AG04450 (cell line): Measurements from ENCODE around the gene IFITM5. TPM values are rescaled to one million over a fixed set of nuclear protein-coding genes. Genes with fewer than 3 reads are reported as not detected.
"Not testable (repeated sequence)": the region's sequence is repeated elsewhere in the genome, so short reads cannot be mapped to it uniquely, and the experiment has no call there.

Experiments
- CTCF ChIA-PET: fragments of 300-600, 350-600 bp; formaldehyde crosslinking; extraction: SDS; loops from one replicate; lab custom pipeline; 2022; ENCODE audit warnings: antibody characterized with exemption, inconsistent platforms; lab: Charles Lee
- POLR2A ChIA-PET: fragments of 350-600 bp; formaldehyde crosslinking; extraction: SDS; loops from one replicate; lab custom pipeline; 2021; ENCODE audit warnings: antibody characterized with exemption, inconsistent platforms; lab: Yijun Ruan, JAX
- DNase-seq: peaks from one replicate; pipeline ENCODE4 v3.0.0-alpha.2; 2011; ENCODE audit warnings: low read depth, low spot score
- H3K27ac ChIP-seq: one replicate; pipeline ENCODE4 v1.5.1; 2012; ENCODE audit warnings: low read depth, low read length, control low read depth
- H3K27me3 ChIP-seq: one replicate; pipeline ENCODE4 v1.6.0; 2012; ENCODE audit warnings: low read length; ENCODE audit not compliant: control insufficient read depth, insufficient read depth
- H3K4me3 ChIP-seq: 2 replicates; pipeline ENCODE4 v1.5.1; 2011; ENCODE audit warnings: mild to moderate bottlenecking, low read depth, low read length, control low read depth
- H3K9me3 ChIP-seq: 2 replicates; pipeline ENCODE4 v1.5.1; 2012; ENCODE audit warnings: low read length; ENCODE audit not compliant: control insufficient read depth, insufficient read depth
- CTCF ChIP-seq: IDR thresholded peaks from 2 replicates; pipeline ENCODE4 v1.5.1; 2011; ENCODE audit warnings: low read depth, low read length, control low read depth, inconsistent platforms
- polyA plus RNA-seq: library from polyadenylated mRNA; depleted of rRNA; stranded (reverse); fragments of >200 nt; gene quantifications from 2 replicates; pipeline ENCODE4 v1.2.3, GENCODE V29; 2011

IFITM5 gene
- polyA plus RNA-seq, 1 experiment: not detected

DNA sequence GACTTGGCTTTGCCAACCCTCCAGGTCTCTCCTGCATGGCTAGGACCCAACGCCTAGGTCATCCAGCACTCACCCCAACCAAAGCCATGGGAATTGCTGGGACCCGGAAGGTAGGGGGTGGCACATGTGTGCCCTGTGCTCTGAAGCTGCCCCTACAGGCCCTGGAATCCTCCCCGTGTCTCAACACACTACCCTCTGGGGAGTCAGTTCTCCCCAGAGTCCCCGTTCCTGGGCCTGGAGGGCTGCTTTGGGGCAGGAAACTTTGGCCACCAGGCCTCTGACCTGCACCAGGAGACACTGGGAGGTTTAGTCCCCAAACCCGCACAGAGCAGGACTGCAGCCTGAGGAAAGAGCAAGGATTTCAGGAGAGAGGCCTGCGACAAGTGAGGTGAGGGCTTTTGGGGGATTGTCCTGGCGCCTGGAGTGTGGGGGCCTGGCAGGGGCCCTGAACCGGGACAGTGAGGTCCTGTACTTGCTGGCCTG is 14.0 kb upstream of the IFITM5 start:
- H3K4me3 ChIP-seq: no peak overlapping the region
- CTCF ChIA-PET: no interaction called here
- no peak for TF ChIP-seq CTCF
- POLR2A ChIA-PET: no interaction called here
- no peaks in the 10 kb centered on the region for H3K27me3 ChIP-seq
- no peak for DNase-seq
- H3K9me3 ChIP-seq: peaks cover 7% of the 10 kb centered on the region; the same call in 1 of the 2 replicates
- peak overlapping the region; percentile 61 for H3K27ac ChIP-seq

- no peak overlapping the region for H3K27ac ChIP-seq
- no peak for TF ChIP-seq CTCF
- peaks cover 7% of the 10 kb centered on the region; the same call in 1 of the 2 replicates for H3K9me3 ChIP-seq
- DNase-seq: no peak
- H3K27me3 ChIP-seq: no peaks in the 10 kb centered on the region
- peak overlapping the region; percentile 49 for H3K4me3 ChIP-seq
- ChIA-PET CTCF (interaction anchor here (1.0 kb wide), 1 partner anchor 13 kb away, joined by 5 read pairs; the partner anchor contains the start of gene IFITM5), POLR2A (interaction anchor here (0.7 kb wide), 1 partner anchor 112 kb away, joined by 4 read pairs; no protein-coding TSS in a partner anchor)
Observed at GRCh38 chr11:312092-312816, 12.9 kb upstream of the IFITM5 start.

GRCh38 chr11:311013-311748 is 11.9 kb upstream of the IFITM5 start:
- DNase-seq, POLR2A ChIA-PET, H3K27me3 ChIP-seq, H3K9me3 ChIP-seq, H3K27ac ChIP-seq, CTCF ChIA-PET: not testable (repeated sequence)
- H3K4me3 ChIP-seq: peak overlapping the region; percentile 49

- DNase-seq, CTCF ChIA-PET, H3K27me3 ChIP-seq, H3K9me3 ChIP-seq, POLR2A ChIA-PET: not testable (repeated sequence)
- peak overlapping the region; percentile 62 for H3K4me3 ChIP-seq
- peak overlapping the region; percentile 39 for H3K27ac ChIP-seq
Observed at GRCh38 chr11:309979-310572, 10.8 kb upstream of the IFITM5 start.

GRCh38 chr11:308740-309665 is 9.7 kb upstream of the IFITM5 start:
- POLR2A ChIA-PET: not testable (repeated sequence)

More at GRCh38 chr11:308740-309665, 9.7 kb upstream of the IFITM5 start:
- peak overlapping the region; percentile 62 for H3K4me3 ChIP-seq
- H3K9me3 ChIP-seq, H3K27me3 ChIP-seq, CTCF ChIA-PET, DNase-seq: not testable (repeated sequence)
- H3K27ac ChIP-seq: peak overlapping the region; percentile 39
